HTERT RPE-1 (cell line): ENCODE results near the gene ITPK1.
"Not testable (repeated sequence)": the region's sequence is repeated elsewhere in the genome, so short reads cannot be mapped to it uniquely, and the experiment has no call there.

ENCODE experiments used
- in situ Hi-C: fragments of 300-500 bp; cut with MboI; formaldehyde crosslinking; loops from 4 replicates; pipeline ENCODE4 v1.14.3; 2020; ENCODE audit warnings: low sequenced_read_pairs

Gene ITPK1

DNA sequence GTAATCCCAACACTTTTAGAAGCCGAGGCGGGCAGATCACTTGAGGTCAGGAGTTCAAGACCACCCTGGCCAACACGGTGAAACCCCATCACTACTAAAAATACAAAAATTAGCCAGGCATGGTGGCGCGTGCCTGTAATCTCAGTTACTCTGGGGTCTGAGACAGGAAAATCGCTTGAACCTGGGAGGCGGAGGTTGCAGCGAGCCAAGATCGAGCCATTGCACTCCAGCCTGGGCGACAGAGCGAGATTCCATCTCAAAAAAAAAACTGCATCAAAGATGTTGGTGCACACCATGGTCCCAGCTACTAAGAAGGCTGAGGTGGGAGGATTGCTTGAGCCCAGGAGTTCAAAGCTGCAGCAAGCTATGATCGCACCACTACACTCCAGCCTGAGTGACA lies 53.7 kb downstream of the ITPK1 start:
- in situ Hi-C loops = not testable (repeated sequence)

GRCh38 chr14:93061380-93062012 lies 54.2 kb downstream of the ITPK1 start:
- in situ Hi-C loops = no loop called here

DNA sequence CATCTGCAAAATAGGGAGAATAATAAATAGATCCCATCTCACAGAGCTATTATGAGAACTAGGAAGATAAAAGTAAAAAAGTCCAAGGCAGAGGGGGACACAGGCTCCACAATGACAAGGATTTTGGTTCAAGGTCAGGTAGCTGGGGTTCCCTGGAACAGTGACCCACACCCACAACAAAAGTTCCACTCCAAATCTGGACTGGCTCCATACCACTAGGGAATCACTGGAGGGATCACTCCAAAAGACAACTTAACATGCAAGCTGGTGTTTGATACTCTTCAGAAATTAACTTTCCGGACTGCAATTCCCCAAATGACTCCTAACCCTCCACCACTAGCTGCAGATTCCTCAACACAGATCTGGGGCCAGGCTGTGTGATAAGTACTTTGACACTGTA lies 54.9 kb downstream of the ITPK1 start:
- in situ Hi-C loops = no loop called here

- in situ Hi-C loops = no loop called here
These were observed 55.7 kb downstream of the ITPK1 start for GRCh38 chr14:93059917-93060545.

DNA sequence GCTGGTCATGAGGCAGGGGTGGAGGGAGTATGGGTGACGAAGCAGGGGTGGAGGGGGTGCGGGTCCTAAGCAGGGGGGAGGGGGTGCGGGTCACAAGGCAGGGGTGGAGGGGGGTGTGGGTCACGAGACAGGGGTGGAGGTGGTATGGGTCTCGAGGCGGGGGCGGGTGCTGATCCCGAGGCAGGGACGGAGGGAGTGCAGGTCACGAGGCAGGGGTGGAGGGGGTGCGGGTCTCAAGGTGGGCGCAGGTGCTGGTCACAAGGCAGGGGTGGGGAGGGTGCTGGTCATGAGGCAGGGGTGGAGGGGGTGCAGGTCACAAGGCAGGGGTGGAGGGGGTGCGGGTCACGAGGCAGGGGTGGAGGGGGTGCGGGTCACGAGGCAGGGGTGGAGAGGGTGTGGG lies 56.5 kb downstream of the ITPK1 start:
- in situ Hi-C loops = no loop called here

DNA sequence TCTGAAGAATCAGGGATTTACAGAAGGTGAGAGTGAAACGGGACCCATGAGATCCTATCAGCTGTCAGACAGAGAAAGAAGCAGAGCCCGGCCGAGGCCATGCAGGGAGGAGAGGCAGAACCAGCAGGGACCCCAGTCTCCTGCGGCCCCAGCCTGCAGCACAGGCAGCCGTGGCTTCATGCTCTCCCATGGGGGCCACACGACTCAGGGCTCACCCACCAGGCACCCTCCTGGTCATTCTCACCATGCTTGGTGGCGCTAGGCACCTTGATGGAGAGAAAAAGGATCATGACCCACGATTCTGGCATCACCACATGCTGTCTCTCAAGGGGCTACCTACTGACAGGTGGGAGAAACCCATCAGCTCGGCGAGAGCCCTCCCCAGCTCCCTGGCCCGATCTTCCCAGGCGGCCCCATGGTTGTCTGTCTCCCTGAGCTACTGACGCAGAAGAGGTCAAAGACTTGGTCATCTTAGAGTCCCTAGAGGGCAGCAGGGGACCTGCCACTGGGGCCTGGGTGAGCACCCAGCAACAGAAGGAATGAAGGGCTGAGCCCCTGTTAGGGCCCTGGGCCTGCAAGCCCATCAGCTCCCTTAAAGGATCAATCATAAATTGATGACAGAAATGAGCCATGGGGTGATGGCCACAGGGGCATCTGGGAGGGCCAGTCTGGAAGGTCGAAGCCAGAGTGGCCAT lies 58.0 kb downstream of the ITPK1 start:
- in situ Hi-C loops = no loop called here

DNA sequence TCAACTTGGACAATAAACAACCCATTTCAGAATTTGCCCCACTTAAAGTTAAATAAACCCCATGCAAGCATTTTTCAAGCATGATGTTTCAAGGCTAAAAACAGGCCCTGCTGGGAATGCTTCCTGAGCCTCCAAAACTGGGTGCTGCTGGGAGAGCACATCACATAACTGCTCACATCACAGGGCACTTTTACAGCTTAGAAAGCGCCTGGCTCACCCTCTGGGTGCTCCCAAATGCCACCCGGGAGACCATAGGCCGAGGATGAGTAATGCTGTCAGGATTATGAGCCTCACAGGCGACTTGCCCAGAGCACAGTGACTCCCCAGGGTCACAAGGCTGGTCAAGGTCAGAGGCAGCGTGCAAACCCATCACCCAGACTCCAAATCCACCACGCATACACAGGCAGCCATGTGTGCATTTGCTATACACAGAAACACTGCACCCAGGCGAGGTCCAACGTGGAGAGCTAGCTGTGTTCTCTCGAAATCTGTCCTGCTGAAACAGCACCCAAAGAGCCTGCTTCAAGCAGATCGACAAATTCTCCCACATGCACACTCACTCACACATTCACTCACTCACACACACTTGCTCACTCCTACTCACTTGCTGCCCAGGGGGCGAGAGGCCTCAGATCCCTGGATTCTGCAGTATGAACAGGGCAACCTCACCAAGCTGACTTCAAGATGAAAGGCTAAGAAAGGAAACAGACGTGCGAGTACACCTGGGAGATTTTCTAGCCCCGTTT lies 58.7 kb downstream of the ITPK1 start:
- in situ Hi-C loops = no loop called here

GRCh38 chr14:93056166-93056839 lies 59.4 kb downstream of the ITPK1 start:
- in situ Hi-C loops = no loop called here

- in situ Hi-C loops = no loop called here
These were observed 60.0 kb downstream of the ITPK1 start for GRCh38 chr14:93055651-93056115.

DNA sequence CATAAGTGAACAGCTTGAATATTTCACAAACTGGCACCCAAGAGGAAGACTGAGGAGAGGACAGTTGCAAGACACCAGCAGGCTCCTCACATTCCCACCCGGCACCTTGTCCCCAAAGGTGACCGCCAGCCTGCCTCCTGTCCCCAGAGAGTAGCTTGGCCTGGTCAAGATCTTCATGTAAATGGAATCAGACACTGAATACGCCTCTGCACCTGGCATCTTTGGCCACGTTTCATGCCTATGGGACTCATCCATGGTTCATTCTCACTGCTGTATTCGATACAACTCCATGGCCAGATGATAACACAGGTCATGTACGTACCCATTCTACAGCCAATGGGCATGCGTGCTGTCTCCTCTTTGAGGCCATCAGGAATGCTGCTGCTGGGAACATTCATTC lies 60.8 kb downstream of the ITPK1 start:
- in situ Hi-C loops = no loop called here

DNA sequence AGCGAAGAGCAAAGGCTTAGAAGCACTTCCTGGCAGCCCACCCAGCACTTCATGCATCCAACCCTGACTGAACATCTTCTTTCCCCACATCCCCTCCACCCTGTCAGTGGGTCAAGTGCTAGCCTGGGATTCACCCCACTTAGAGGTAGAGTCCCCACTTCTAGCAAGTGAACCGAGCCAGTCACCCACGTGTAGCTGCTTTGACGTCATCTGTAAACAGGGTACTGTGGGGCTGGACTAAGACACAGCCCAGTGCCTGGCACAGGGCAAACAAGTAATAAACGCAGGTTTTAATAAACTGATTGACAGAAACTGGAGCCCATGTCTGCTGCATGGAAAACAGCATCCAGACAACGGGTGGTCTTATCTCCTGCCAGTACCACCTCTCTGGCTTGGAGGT lies 61.7 kb downstream of the ITPK1 start:
- in situ Hi-C loops = no loop called here

- in situ Hi-C loops = no loop called here
These were observed 63.9 kb downstream of the ITPK1 start for GRCh38 chr14:93051600-93052546.

DNA sequence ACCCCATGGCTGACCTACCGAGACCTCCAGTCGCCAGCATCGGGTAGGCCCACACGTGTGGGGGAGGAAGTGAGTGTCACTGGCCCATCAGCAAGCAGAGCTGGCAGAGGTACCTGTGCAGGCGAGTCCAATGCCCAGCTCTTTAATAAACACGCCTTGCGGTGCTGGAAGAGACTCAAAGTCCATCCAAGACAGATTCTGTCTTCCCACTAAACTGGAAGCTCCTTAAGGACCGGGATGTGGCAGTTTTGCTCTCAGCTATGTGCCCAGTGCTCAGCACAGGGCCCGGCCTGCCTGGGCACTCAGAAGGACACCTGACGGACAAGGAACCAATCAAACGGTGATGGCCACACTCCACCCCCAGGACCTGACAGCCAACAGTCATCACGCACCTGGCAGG lies 65.0 kb downstream of the ITPK1 start:
- in situ Hi-C loops = no loop called here

GRCh38 chr14:93049867-93050331 lies 65.8 kb downstream of the ITPK1 start:
- in situ Hi-C loops = no loop called here

- in situ Hi-C loops = no loop called here
These were observed 66.4 kb downstream of the ITPK1 start for GRCh38 chr14:93049315-93049714.

GRCh38 chr14:93048843-93049242 lies 66.9 kb downstream of the ITPK1 start:
- in situ Hi-C loops = no loop called here

GRCh38 chr14:93047661-93048060 lies 68.1 kb downstream of the ITPK1 start:
- in situ Hi-C loops = no loop called here

GRCh38 chr14:93047157-93047556 lies 68.6 kb downstream of the ITPK1 start:
- in situ Hi-C loops = no loop called here

GRCh38 chr14:93046705-93047050 lies 69.0 kb downstream of the ITPK1 start:
- in situ Hi-C loops = no loop called here
